ENCODE results near the gene SOHLH1.
A peak's percentile ranks its signal among the peaks of the same experiment; 100 is the strongest.

The SOHLH1 gene

GRCh38 chr9:135717410-135717809, 18.1 kb upstream of the SOHLH1 start:
- Mint-ChIP-seq H3K9me3 (no peaks in the 10 kb centered on the region), H3K4me3 (no peak overlapping the region), H3K27ac (no peak overlapping the region), H3K27me3 (peaks cover 34% of the 10 kb centered on the region), H3K4me1 (no peaks in the 10 kb centered on the region), H3K36me3 (no peaks in the 10 kb centered on the region)
- CTCF ChIA-PET: no interaction called here
- no peak for DNase-seq

DNA sequence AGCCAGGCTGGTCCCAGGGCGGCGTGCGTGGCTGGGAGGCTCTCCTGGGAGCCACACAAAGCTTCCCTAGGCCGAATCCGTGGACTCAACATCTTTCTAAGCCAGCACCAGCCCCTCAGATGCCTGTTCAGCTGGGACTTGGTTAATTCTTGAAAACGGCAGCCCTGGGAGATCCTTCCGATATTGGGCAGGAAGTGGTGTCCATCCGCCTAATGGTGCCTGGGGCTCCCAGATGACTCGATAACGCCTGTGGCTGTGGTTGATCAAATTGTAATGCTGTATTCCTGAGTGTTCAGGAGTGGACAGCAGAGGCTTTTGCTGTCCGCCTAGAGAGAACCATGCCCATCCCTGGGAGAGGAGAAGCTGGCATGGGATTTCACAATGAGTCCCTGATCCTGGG, 16.8 kb upstream of the SOHLH1 start:
- DNase-seq: no peak
- Mint-ChIP-seq H3K9me3 (no peaks in the 10 kb centered on the region), H3K27me3 (peaks cover 39% of the 10 kb centered on the region), H3K4me1 (no peaks in the 10 kb centered on the region), H3K27ac (no peak overlapping the region), H3K4me3 (no peak overlapping the region), H3K36me3 (no peaks in the 10 kb centered on the region)
- CTCF ChIA-PET: no interaction called here

DNA sequence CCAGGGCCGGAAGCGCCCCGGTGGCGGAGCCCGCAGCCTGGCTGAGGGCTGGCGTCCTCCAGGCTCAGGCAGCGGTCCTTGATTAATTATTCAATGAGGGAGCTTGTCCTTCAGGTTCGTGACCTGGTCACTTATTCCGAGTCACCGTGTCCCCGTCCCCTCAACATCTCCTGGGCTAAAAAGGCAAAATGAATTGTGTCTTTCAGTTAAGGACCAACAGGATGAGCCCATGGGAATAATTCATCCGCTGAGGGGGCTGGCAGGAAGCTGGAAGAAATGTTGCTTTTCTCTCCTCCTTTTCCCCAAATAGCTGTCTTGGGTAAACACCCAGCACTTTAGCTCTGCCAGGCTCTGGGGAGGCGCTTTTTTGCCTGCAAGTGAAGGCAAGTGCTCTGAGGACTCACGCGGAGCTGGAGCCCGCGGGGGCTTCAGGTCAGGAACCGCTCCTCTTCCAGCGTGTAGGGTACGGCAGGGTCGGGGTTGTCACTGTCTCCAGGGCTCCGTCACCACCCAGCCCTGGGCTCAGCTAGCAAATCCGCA, 15.8 kb upstream of the SOHLH1 start:
- Mint-ChIP-seq H3K36me3 (no peaks in the 10 kb centered on the region), H3K4me1 (no peaks in the 10 kb centered on the region), H3K4me3 (no peak overlapping the region), H3K9me3 (no peaks in the 10 kb centered on the region), H3K27me3 (peaks cover 39% of the 10 kb centered on the region), H3K27ac (no peak overlapping the region)
- CTCF ChIA-PET: no interaction called here
- no peak for DNase-seq

DNA sequence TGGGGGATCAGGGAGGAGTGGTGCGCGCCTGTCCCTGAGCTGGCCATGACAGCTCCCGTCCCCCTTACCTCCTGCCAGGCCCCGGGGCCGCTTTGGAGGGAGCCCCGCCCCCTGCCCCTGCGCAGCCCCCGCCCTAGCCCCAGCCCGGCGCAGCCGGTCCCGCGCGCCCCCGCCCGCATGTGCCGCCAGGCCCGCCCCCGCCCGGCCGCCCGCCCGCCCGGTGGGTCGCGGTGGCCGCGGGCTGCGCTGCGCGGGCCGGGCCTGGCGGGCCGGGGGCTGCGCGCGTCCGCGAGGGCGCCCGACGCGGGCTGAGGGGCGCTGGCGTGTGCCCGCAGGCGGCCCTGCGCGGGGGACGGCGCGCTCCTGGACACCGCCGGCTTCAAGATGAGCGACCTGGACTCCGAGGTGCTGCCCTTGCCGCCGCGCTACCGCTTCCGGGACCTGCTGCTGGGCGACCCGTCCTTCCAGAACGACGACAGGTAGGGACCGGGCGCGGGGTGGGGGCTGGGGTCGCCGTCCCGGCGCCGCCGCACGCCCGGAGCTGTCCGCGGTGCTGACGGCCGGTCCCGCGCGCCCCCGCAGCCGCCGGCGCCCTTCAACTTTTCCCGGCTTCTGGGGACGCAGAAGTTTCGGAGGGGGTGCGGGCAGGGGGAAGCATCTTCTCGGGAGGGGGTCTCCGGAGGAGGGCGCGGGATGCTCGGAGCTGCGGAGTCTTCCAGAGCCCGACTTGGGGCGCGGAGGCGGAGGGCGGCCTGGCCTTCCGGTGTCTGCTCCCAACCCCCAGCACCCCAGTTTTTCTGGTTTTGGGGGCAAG, 15.2 kb upstream of the SOHLH1 start:
- H3K36me3 Mint-ChIP-seq: no peaks in the 10 kb centered on the region
- peaks cover 39% of the 10 kb centered on the region for H3K27me3 Mint-ChIP-seq

DNA sequence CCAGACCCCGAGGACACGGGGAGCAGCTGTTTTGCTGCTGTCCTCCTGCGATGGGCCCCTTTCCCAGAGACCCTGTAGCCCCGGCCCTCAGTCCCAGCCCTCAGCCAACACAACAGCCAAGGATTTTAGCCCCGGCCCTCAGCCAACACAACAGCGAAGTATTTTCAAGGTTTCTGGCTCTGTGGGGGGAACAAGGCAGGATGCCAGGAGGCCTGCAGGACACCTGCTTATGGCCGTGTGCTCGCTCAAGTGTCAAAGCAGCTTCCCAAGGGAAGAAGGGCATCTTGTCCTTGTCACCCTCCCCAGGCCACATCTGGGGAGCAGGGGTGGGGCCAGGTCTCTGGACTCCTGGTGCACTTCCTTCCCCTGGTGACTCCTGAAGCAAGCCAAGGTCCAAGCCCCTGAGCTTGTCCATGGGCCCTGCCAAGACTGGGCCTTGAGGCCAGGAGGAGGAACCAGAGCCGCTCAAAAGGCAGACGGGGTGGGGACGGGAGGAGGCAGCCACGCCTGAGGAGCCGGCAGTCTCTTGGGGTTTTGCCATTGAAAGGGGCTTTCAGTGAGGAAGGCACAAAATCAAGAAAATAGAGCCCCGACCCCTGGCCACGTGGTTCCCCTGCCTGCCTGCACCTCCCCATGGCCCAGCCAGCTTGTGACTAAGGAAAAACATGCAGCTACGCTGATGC, 13.5 kb upstream of the SOHLH1 start:
- Mint-ChIP-seq H3K4me1 (no peaks in the 10 kb centered on the region), H3K9me3 (no peaks in the 10 kb centered on the region), H3K4me3 (no peak overlapping the region), H3K27ac (no peak overlapping the region), H3K36me3 (no peaks in the 10 kb centered on the region), H3K27me3 (peaks cover 39% of the 10 kb centered on the region)
- CTCF ChIA-PET: no interaction called here
- no peak for DNase-seq

More for the DNA sequence above, 15.2 kb upstream of the SOHLH1 start:
- H3K4me3 Mint-ChIP-seq: no peak overlapping the region
- H3K9me3 Mint-ChIP-seq: no peaks in the 10 kb centered on the region
- H3K4me1 Mint-ChIP-seq: no peaks in the 10 kb centered on the region
- CTCF ChIA-PET: no interaction called here
- no peak overlapping the region for H3K27ac Mint-ChIP-seq
- peak; percentile 29 for DNase-seq

DNA sequence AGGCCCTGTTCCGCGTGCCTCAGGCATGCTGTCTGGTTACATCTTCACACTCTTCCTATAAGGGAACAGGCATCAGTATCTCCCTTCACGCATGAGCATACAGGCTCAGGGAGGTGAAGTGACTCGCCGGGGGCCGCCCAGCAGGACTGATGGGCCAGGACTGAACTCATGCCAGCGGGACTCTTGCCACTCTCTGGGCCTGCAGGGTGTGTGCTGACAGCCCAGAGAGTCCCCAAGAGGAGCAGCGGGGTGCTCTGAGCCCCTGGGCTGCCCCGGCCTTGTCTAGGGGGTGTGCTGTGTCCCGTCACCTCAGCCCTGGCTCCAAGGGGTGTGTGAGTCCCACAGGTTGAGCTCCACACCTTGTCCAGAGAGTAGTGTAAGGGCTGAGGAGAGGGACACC, 12.6 kb upstream of the SOHLH1 start:
- Mint-ChIP-seq H3K9me3 (no peaks in the 10 kb centered on the region), H3K27ac (no peak overlapping the region), H3K27me3 (peaks cover 39% of the 10 kb centered on the region), H3K4me1 (no peaks in the 10 kb centered on the region), H3K36me3 (no peaks in the 10 kb centered on the region), H3K4me3 (no peak overlapping the region)
- DNase-seq: no peak
- CTCF ChIA-PET: no interaction called here

DNA sequence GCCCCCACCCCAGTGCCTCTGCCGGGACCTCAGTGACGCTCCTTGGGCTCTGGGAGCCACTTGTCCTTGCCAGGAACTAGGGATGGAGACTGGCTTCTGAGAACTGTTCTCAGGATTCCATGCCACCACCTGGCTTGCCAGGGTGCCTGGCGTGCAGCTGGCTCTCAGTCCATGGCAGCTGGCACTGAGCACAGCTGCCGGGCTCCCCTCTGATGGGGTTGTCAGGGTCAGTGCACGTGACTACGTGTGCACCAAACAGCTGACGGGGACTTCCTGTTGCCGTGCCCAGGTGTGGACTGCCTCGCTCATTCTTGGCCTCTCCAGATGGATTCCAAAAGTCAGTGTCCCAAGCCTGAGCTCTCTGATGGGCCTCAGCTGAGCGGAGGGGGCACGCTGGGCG, 12.1 kb upstream of the SOHLH1 start:
- Mint-ChIP-seq H3K9me3 (no peaks in the 10 kb centered on the region), H3K27ac (no peak overlapping the region), H3K36me3 (no peaks in the 10 kb centered on the region), H3K4me3 (no peak overlapping the region), H3K4me1 (no peaks in the 10 kb centered on the region), H3K27me3 (peaks cover 39% of the 10 kb centered on the region)
- CTCF ChIA-PET: no interaction called here
- no peak for DNase-seq

DNA sequence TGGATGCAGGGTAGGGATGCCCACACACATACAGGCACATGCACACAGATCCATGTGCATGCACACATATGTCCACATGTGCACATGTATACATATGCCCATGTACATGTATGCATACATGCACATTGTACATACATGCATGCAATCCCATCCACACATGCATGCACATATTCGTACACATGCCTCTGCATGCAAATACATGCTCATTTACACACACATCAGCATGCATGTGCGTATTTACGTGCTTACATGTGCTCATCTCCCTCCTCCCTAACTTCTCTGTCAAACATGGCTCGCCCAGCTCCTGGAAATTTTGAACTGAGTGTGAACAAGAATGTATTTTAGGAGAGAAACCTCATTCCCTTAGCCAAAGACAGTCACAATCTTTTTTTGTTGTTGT, 8.9 kb upstream of the SOHLH1 start:
- no peaks in the 10 kb centered on the region for H3K9me3 Mint-ChIP-seq
- H3K4me3 Mint-ChIP-seq: no peak overlapping the region
- CTCF ChIA-PET: no interaction called here
- H3K27ac Mint-ChIP-seq: no peak overlapping the region
- H3K4me1 Mint-ChIP-seq: no peaks in the 10 kb centered on the region
- DNase-seq: no peak
- no peaks in the 10 kb centered on the region for H3K36me3 Mint-ChIP-seq
- H3K27me3 Mint-ChIP-seq: peaks cover 18% of the 10 kb centered on the region

GRCh38 chr9:135707252-135708138, 8.2 kb upstream of the SOHLH1 start:
- no peaks in the 10 kb centered on the region for H3K36me3 Mint-ChIP-seq
- no peak overlapping the region for H3K27ac Mint-ChIP-seq
- no peak overlapping the region for H3K4me3 Mint-ChIP-seq
- no peak for DNase-seq
- H3K27me3 Mint-ChIP-seq: peaks cover 18% of the 10 kb centered on the region
- no peaks in the 10 kb centered on the region for H3K4me1 Mint-ChIP-seq
- CTCF ChIA-PET: no interaction called here
- no peaks in the 10 kb centered on the region for H3K9me3 Mint-ChIP-seq

GRCh38 chr9:135706288-135706687, 7.0 kb upstream of the SOHLH1 start:
- Mint-ChIP-seq H3K4me3 (no peak overlapping the region), H3K27ac (no peak overlapping the region), H3K9me3 (no peaks in the 10 kb centered on the region), H3K27me3 (peaks cover 12% of the 10 kb centered on the region), H3K36me3 (no peaks in the 10 kb centered on the region), H3K4me1 (no peaks in the 10 kb centered on the region)
- no peak for DNase-seq
- CTCF ChIA-PET: no interaction called here

- DNase-seq: no peak
- no peaks in the 10 kb centered on the region for H3K9me3 Mint-ChIP-seq
- H3K4me3 Mint-ChIP-seq: no peak overlapping the region
- H3K4me1 Mint-ChIP-seq: no peaks in the 10 kb centered on the region
- peaks cover 12% of the 10 kb centered on the region for H3K27me3 Mint-ChIP-seq
- CTCF ChIA-PET: no interaction called here
- no peak overlapping the region for H3K27ac Mint-ChIP-seq
- H3K36me3 Mint-ChIP-seq: no peaks in the 10 kb centered on the region
Measured at GRCh38 chr9:135705376-135705775, 6.1 kb upstream of the SOHLH1 start.

GRCh38 chr9:135704483-135704882, 5.2 kb upstream of the SOHLH1 start:
- no peak overlapping the region for H3K27ac Mint-ChIP-seq
- H3K27me3 Mint-ChIP-seq: peaks cover 12% of the 10 kb centered on the region
- no peaks in the 10 kb centered on the region for H3K4me1 Mint-ChIP-seq
- DNase-seq: no peak
- CTCF ChIA-PET: no interaction called here
- no peaks in the 10 kb centered on the region for H3K9me3 Mint-ChIP-seq
- no peak overlapping the region for H3K4me3 Mint-ChIP-seq
- no peaks in the 10 kb centered on the region for H3K36me3 Mint-ChIP-seq

- no peaks in the 10 kb centered on the region for H3K4me1 Mint-ChIP-seq
- H3K27me3 Mint-ChIP-seq: peaks cover 12% of the 10 kb centered on the region
- H3K27ac Mint-ChIP-seq: no peak overlapping the region
- DNase-seq: no peak
- no peaks in the 10 kb centered on the region for H3K36me3 Mint-ChIP-seq
- CTCF ChIA-PET: no interaction called here
- H3K9me3 Mint-ChIP-seq: no peaks in the 10 kb centered on the region
- H3K4me3 Mint-ChIP-seq: no peak overlapping the region
Measured at GRCh38 chr9:135703726-135704125, 4.4 kb upstream of the SOHLH1 start.

DNA sequence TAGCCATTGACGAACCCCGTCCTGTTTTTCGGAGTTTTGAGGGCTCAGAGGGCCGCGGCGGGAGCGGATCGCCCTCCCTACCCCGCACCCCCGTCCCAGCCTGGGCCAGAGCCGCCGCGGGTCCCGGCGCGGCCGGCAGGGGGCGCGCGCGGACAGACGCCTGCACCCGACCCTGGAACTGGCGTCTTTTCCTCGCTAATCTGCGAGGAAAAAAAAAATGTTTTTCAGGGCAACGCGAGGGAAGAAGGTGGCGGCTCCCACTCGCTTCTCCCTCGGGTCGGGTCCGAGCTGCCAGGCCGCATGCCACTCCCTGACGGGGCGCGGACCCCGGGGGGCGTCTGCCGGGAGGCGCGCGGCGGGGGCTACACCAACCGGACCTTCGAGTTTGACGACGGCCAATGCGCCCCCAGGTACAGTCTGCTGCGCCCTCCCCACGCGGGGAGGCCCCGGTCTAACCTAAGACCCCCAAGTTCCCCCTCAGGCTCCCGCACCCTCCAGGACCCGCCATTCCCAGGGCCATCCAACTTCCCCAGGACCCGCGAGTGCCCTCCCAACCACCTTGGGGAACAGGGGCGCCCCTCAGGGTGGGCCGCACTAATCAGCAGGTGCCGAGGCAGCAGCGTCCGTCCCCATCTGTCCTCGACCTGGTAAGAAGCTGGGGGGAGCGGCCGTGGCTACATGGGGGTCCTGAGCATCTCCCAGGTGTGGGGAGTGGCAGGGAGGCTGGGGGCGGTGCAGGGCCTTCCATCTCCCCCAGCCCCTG, 2.9 kb upstream of the SOHLH1 start, which contains the start of gene KCNT1:
Gene KCNT1 (plus strand): TSS at position 227 of the 763 bp plus-strand sequence. CDS start 74 bp downstream, at position 301.
- no peak within 1 kb of the TSS for H3K27ac Mint-ChIP-seq
- no peak within 1 kb of the TSS for H3K4me3 Mint-ChIP-seq

More for the DNA sequence above, 2.9 kb upstream of the SOHLH1 start, which contains the start of gene KCNT1:
- peaks cover 12% of the 10 kb centered on the region for H3K27me3 Mint-ChIP-seq
- no peaks in the 10 kb centered on the region for H3K9me3 Mint-ChIP-seq
- CTCF ChIA-PET: interaction anchor here (1.6 kb wide), 1 partner anchor 17 kb away, joined by 4 read pairs; no protein-coding TSS in a partner anchor
- DNase-seq: peak; percentile 62
- no peaks in the 10 kb centered on the region for H3K4me1 Mint-ChIP-seq
- H3K36me3 Mint-ChIP-seq: no peaks in the 10 kb centered on the region
